ENCODE data around the gene TIGAR. TPM values are rescaled to one million over a fixed set of nuclear protein-coding genes. Genes with fewer than 3 reads are reported as not detected.

Gene TIGAR
- total and polyA plus RNA-seq, 11 donors = 3.6 to 16.4 (median 11.3) TPM

DNA sequence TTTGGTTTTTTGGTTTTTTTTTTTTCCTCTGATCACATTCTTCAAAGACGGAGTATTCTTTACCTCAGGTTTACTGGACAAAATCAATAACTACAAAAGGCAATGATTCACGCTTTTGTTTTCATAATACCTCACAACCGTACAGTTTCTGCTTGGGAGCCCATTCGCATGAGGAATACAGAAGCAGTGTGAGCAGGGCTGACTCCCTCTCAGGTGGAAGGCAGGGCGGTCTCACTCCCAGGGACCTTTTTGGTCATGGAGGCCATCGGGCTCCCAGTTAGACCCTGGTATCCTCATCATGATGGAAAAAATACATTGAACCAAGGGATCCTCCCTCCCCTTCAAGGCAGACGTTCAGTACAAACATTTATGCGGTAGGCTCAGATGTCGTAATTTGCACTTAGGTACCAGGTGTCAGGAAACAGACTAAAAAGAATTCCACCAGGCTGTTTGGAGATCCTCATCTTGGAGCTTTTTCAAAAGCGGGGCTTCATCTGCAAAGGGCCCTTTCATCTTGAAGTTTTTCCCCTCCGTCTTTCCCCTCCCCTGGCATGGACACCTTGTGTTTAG lies 19.0 kb upstream of the TIGAR start:
- intact Hi-C loops (cut with DNase I) = loop anchor here in 1 of 10 donors (10.0 kb wide), 1 partner anchor 223 kb away; no protein-coding TSS in a partner anchor

GRCh38 chr12:4302881-4303280 lies 18.1 kb upstream of the TIGAR start:
- H3K4me3 ChIP-seq = no peak overlapping the region
- WGBS, 4 donors = 58 to 72% (median 67%) methylated on average over 8 of the region's 8 CpGs
- no peaks in the 10 kb centered on the region for H3K9me3 ChIP-seq
- ATAC-seq (no peak), DNase-seq (no peak)
- intact Hi-C loops (cut with DNase I) = loop anchor here in 1 of 10 donors (10.0 kb wide), 1 partner anchor 222 kb away; no protein-coding TSS in a partner anchor
- H3K4me1 ChIP-seq = peaks cover 0 to 85% (median 36%) of the 10 kb centered on the region in 12 donors
- TF ChIP-seq, protein P1, sequence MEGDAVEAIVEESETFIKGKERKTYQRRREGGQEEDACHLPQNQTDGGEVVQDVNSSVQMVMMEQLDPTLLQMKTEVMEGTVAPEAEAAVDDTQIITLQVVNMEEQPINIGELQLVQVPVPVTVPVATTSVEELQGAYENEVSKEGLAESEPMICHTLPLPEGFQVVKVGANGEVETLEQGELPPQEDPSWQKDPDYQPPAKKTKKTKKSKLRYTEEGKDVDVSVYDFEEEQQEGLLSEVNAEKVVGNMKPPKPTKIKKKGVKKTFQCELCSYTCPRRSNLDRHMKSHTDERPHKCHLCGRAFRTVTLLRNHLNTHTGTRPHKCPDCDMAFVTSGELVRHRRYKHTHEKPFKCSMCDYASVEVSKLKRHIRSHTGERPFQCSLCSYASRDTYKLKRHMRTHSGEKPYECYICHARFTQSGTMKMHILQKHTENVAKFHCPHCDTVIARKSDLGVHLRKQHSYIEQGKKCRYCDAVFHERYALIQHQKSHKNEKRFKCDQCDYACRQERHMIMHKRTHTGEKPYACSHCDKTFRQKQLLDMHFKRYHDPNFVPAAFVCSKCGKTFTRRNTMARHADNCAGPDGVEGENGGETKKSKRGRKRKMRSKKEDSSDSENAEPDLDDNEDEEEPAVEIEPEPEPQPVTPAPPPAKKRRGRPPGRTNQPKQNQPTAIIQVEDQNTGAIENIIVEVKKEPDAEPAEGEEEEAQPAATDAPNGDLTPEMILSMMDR (IDR thresholded peaks at IDR 0.05) = no peak
- no peak for TF ChIP-seq POLR2A (IDR thresholded peaks at IDR 0.05)
- H3K27ac ChIP-seq = peak overlapping the region in 10 of 12 donors; percentile 21 to 73 (median 46)
- H3K36me3 ChIP-seq = peaks cover 0 to 84% (median 61%) of the 10 kb centered on the region in 9 donors
- no peaks in the 10 kb centered on the region for H3K27me3 ChIP-seq

More for the DNA sequence above, 19.0 kb upstream of the TIGAR start:
- peaks cover 0 to 90% (median 70%) of the 10 kb centered on the region in 9 donors for H3K36me3 ChIP-seq
- TF ChIP-seq, protein P1 (IDR thresholded peaks at IDR 0.05) = no peak
- no peak for TF ChIP-seq POLR2A (IDR thresholded peaks at IDR 0.05)
- WGBS, 4 donors = 85 to 91% (median 88%) methylated on average over 11 of the region's 11 CpGs
- no peak overlapping the region for H3K4me3 ChIP-seq
- no peak for DNase-seq
- no peaks in the 10 kb centered on the region for H3K9me3 ChIP-seq
- H3K27me3 ChIP-seq = no peaks in the 10 kb centered on the region
- peak overlapping the region in 9 of 12 donors; percentile 13 to 73 (median 47) for H3K27ac ChIP-seq
- peaks cover 0 to 79% (median 31%) of the 10 kb centered on the region in 12 donors for H3K4me1 ChIP-seq
- ATAC-seq = no peak

- Histone ChIP-seq H3K4me3 (no peak overlapping the region), H3K4me1 (peaks cover 3 to 90% (median 40%) of the 10 kb centered on the region in 12 donors), H3K9me3 (no peaks in the 10 kb centered on the region), H3K27ac (peak overlapping the region in 11 of 12 donors; percentile 9 to 73 (median 43)), H3K36me3 (peaks cover 0 to 81% (median 55%) of the 10 kb centered on the region in 9 donors), H3K27me3 (no peaks in the 10 kb centered on the region)
- WGBS, 4 donors = 40 to 75% (median 56%) methylated on average over 3 of the region's 3 CpGs
- ATAC-seq (peak; percentile 27 to 42 (median 32)), DNase-seq (no peak)
- TF ChIP-seq POLR2A (IDR thresholded peaks at IDR 0.05) = no peak
- TF ChIP-seq, protein P1 (IDR thresholded peaks at IDR 0.05) = no peak
- intact Hi-C loops (cut with DNase I) = loop anchor here in 1 of 10 donors (10.0 kb wide), 1 partner anchor 221 kb away; no protein-coding TSS in a partner anchor
Measured at GRCh38 chr12:4303750-4304149, 17.3 kb upstream of the TIGAR start.

DNA sequence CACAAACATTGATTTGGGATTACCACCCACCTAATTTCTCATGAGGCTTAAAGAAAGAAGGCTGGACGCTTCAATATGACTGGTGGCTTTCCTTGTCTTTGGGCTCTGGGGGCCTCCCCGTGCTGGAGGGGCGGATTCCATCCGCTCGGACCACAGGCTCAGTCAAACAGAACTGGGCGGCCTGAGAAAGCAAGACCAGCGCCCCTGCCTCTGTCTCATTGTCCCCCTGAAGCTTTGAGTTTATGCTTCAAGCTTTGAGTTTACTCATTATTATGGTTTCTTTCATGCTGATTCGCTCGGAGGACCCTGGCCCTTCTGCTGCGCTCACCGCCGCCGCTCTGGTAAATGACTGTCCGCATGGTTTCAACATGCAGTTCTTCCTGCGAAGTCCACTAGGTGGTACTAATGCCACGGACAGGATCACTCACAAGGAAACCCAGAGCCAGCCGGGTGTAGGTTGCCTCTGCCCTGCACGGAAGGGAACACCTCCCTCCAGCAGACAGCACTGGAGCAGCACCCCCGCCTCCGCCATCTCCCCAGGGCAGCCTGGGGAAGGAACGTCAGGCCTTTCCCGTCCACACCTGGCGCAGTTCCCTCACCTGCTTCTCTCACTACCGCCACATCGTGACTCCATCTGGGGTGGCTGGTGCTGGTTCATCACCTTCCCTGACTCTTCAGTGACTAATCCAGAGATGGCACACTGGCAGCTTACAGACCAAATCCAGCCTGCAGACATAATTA lies 13.2 kb upstream of the TIGAR start:
- ATAC-seq (peak; percentile 75 to 89 (median 86)), DNase-seq (peak in 4 of 5 donors; percentile 69 to 77 (median 72))
- no peak for TF ChIP-seq POLR2A (IDR thresholded peaks at IDR 0.05)
- TF ChIP-seq, protein P1 (IDR thresholded peaks at IDR 0.05) = peak; percentile 56 to 80 (median 68)
- intact Hi-C loops (cut with DNase I) = loop anchor here in 5 of 10 donors (5.0 to 10.0 kb wide), 3 partner anchors 217 to 450 kb away; no protein-coding TSS in a partner anchor
- Histone ChIP-seq H3K27ac (peak overlapping the region in 10 of 12 donors; percentile 17 to 72 (median 41)), H3K4me1 (peaks cover 3 to 54% (median 30%) of the 10 kb centered on the region in 12 donors), H3K27me3 (no peaks in the 10 kb centered on the region), H3K9me3 (no peaks in the 10 kb centered on the region), H3K4me3 (peak overlapping the region in 3 of 12 donors; percentile 10 to 32 (median 15)), H3K36me3 (peaks cover 0 to 59% (median 15%) of the 10 kb centered on the region in 9 donors)
- WGBS, 4 donors = 13 to 30% (median 22%) methylated on average over 24 to 25 of the region's 25 CpGs
